Prostate gland (tissue), 2 donors: ENCODE measurements around the gene JUN.

ENCODE experiments used
- CTCF ChIP-seq, 4 experiments: fragments of 200-600 bp in 2 of 4; fragments of 450-650 bp in 2 of 4; sonication (generic) in 2 of 4; IDR thresholded peaks; 1 replicate in 3 of 4; 2 replicates in 1 of 4; pipeline ENCODE4 v1.5.1; 2016 to 2019; ENCODE audit warnings: antibody characterized with exemption in 4 of 4, mild to moderate bottlenecking in 2 of 4, moderate library complexity in 2 of 4
- POLR2AphosphoS5 ChIP-seq: sonication (generic); formaldehyde crosslinking; IDR thresholded peaks from one replicate; pipeline ENCODE4 v1.6.1; 2017; ENCODE audit warnings: antibody characterized with exemption

- no peak for TF ChIP-seq POLR2AphosphoS5
- no peak for TF ChIP-seq CTCF (IDR thresholded peaks at IDR 0.05)
Measured at GRCh38 chr1:58741678-58742553, 41.9 kb downstream of the JUN start.
